CD14-positive monocyte (primary cell): ENCODE data around the gene BEND7. TPM values are rescaled to one million over a fixed set of nuclear protein-coding genes. Genes with fewer than 3 reads are reported as not detected.

ENCODE experiments used
- DNase-seq, 3 donors: peaks; one replicate each; pipeline ENCODE4 v3.0.0-alpha.2; 2011 to 2022
- H2AFZ ChIP-seq: 2 replicates; pipeline ENCODE4 v1.6.0; 2012; ENCODE audit warnings: mild to moderate bottlenecking, low read depth, low read length, inconsistent platforms; ENCODE audit not compliant: insufficient read depth, poor library complexity, severe bottlenecking
- H3K27ac ChIP-seq, 2 donors: 1 replicate in 1 of 2; 2 replicates in 1 of 2; pipeline ENCODE4 v1.5.1; 2012 to 2013; ENCODE audit warnings: low read length in 2 of 2, control low read depth in 1 of 2, inconsistent platforms in 1 of 2, low read depth in 1 of 2, mild to moderate bottlenecking in 1 of 2
- H3K27me3 ChIP-seq, 2 donors: one replicate each; pipeline versions ENCODE4 v1.6.0 to v1.6.1; 2011 to 2013; ENCODE audit warnings: low read length in 2 of 2; ENCODE audit not compliant: control insufficient read depth in 2 of 2, insufficient read depth in 2 of 2
- H3K36me3 ChIP-seq, 2 donors: replicated peaks in 1 of 2; 1 replicate in 1 of 2; 2 replicates in 1 of 2; pipeline versions ENCODE4 v1.5.1 to v1.6.1; 2012 to 2013; ENCODE audit warnings: low read length in 2 of 2, control low read depth in 1 of 2, inconsistent platforms in 1 of 2, mild to moderate bottlenecking in 1 of 2; ENCODE audit not compliant: insufficient read depth in 2 of 2, control insufficient read depth in 1 of 2
- H3K4me1 ChIP-seq, 2 donors: 1 replicate in 1 of 2; 2 replicates in 1 of 2; pipeline versions ENCODE4 v1.5.1 to v1.6.1; 2012 to 2013; ENCODE audit warnings: low read length in 2 of 2, control low read depth in 1 of 2, inconsistent platforms in 1 of 2, mild to moderate bottlenecking in 1 of 2, moderate library complexity in 1 of 2; ENCODE audit not compliant: insufficient read depth in 2 of 2, control insufficient read depth in 1 of 2
- H3K4me2 ChIP-seq: replicated peaks from 2 replicates; pipeline ENCODE3; 2012; ENCODE audit warnings: low read length, moderate library complexity, mild to moderate bottlenecking; ENCODE audit not compliant: poor library complexity, severe bottlenecking; ENCODE audit errors: extremely low read depth
- H3K4me3 ChIP-seq, 3 experiments: fragments of 200-600 bp in 1 of 3; sonication (generic) in 1 of 3; replicated peaks in 1 of 3; 1 replicate in 2 of 3; 2 replicates in 1 of 3; pipeline ENCODE4 v1.5.1; 2011 to 2013; ENCODE audit warnings: low read length in 3 of 3, mild to moderate bottlenecking in 3 of 3, control low read depth in 2 of 3, low read depth in 2 of 3, inconsistent platforms in 1 of 3, moderate library complexity in 1 of 3
- H3K79me2 ChIP-seq: 2 replicates; pipeline ENCODE4 v1.6.0; 2012; ENCODE audit warnings: mild to moderate bottlenecking, control low read depth, inconsistent platforms, low read length, moderate library complexity; ENCODE audit not compliant: insufficient read depth
- H3K9ac ChIP-seq: 2 replicates; pipeline ENCODE4 v1.6.0; 2017; ENCODE audit warnings: low read length, mild to moderate bottlenecking; ENCODE audit not compliant: insufficient read depth, poor library complexity, severe bottlenecking
- H3K9me3 ChIP-seq, 2 donors: replicated peaks in 1 of 2; 1 replicate in 1 of 2; 2 replicates in 1 of 2; pipeline versions ENCODE4 v1.5.1 to v1.6.1; 2012 to 2013; ENCODE audit warnings: low read length in 2 of 2, control low read depth in 1 of 2; ENCODE audit not compliant: control insufficient read depth in 1 of 2, insufficient read depth in 1 of 2
- H4K20me1 ChIP-seq: 2 replicates; pipeline ENCODE4 v1.6.0; 2012; ENCODE audit warnings: mild to moderate bottlenecking, low read length, control low read depth, moderate library complexity; ENCODE audit not compliant: insufficient read depth
- H3K27ac Mint-ChIP-seq, 7 donors: one replicate each; pipeline ENCODE4 v1.8.0; 2020; ENCODE audit warnings: mild to moderate bottlenecking in 7 of 7, mixed read lengths in 7 of 7, moderate library complexity in 6 of 7, inconsistent platforms in 2 of 7
- H3K27me3 Mint-ChIP-seq, 3 donors: one replicate each; pipeline ENCODE4 v1.8.0; 2021 to 2022; ENCODE audit warnings: low read depth in 3 of 3, mild to moderate bottlenecking in 3 of 3, mixed read lengths in 3 of 3, moderate library complexity in 3 of 3, inconsistent platforms in 1 of 3
- H3K36me3 Mint-ChIP-seq, 2 donors: one replicate each; pipeline ENCODE4 v1.8.0; 2020; ENCODE audit warnings: mixed read lengths in 2 of 2, inconsistent platforms in 1 of 2, mild to moderate bottlenecking in 1 of 2
- H3K4me1 Mint-ChIP-seq: one replicate; pipeline ENCODE4 v1.8.0; 2020; ENCODE audit warnings: mild to moderate bottlenecking, mixed read lengths
- H3K4me3 Mint-ChIP-seq, 2 donors: one replicate each; pipeline ENCODE4 v1.8.0; 2020; ENCODE audit warnings: mild to moderate bottlenecking in 2 of 2, mixed read lengths in 2 of 2, moderate library complexity in 1 of 2
- H3K9me3 Mint-ChIP-seq, 7 donors: one replicate each; pipeline ENCODE4 v1.8.0; 2020 to 2022; ENCODE audit warnings: mixed read lengths in 7 of 7, mild to moderate bottlenecking in 6 of 7, moderate library complexity in 6 of 7, inconsistent platforms in 2 of 7
- WGBS: methylation state at CpG from one replicate; pipeline ENCODE4 v1.1.5; 2013; ENCODE audit warnings: missing lambda C conversion rate; ENCODE audit not compliant: insufficient coverage; 5-methylcytosine and 5-hydroxymethylcytosine counted together
- intact Hi-C, 2 donors: fragments of 100-400 bp; cut with micrococcal nuclease; formaldehyde crosslinking; loops; one replicate each; pipeline versions ENCODE4 v1.15.0 to v1.15.1; 2023
- polyA plus RNA-seq, 3 donors: library from polyadenylated mRNA; depleted of rRNA in 1 of 3; unstranded in 2 of 3; stranded (reverse) in 1 of 3; fragments of 300-500 nt in 2 of 3; fragments of >200 nt in 1 of 3; fragmentation: Illumina TruSeq in 2 of 3; gene quantifications; 1 replicate in 2 of 3; 2 replicates in 1 of 3; pipeline ENCODE4 v1.2.3, GENCODE V29; 2012 to 2021
- TF ChIP-seq, protein P1 (sequence below): fragments of 200-600 bp; IDR thresholded peaks from one replicate; pipeline ENCODE4 v1.8.0; 2022; ENCODE audit warnings: antibody characterized with exemption, mild to moderate bottlenecking

BEND7 gene
- polyA plus RNA-seq, 3 donors: 0.65 TPM; not detected in 2

DNA sequence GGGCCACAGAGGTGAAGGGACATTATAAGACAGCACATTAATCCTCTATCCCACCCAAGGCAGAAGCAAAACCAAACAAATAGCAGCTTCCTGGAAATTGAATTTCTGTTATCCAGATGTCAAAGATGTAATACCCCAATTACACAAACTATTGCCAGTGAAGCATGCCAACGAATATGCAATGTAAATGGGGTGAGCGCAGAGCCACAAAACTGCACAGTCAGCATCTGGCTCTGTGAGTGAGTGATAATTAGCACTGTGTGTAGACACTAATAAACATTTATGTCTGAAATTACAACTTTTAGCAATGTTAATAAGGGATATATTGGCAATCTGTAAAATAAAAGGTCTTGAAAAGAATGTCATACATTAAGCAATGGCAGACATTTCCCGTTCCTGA is 3.2 kb downstream of the BEND7 start:
- H3K27me3 Mint-ChIP-seq: peaks cover 46 to 64% (median 51%) of the 10 kb centered on the region in 3 donors

DNA sequence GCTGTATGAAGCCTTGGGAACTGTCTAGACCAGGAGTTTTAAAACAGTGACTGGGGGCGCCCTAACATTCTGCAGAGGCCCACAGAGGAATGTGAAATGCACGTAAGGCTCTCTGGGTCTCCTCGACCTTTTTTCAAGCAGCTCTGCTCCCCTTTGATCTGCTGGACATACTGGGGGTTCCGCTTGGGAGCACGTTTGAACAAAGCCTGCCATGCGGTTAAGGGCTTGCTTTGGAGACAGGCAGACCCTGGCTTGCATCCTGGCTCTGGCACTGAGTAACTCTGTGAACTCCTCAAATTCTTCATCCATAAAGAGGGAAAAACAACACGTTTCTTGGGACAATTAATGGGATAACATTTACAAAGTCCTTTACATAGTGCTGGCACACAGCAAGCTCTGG is 7.8 kb downstream of the BEND7 start:
- Mint-ChIP-seq H3K4me3 (no peak overlapping the region), H3K9me3 (no peaks in the 10 kb centered on the region), H3K36me3 (no peaks in the 10 kb centered on the region), H3K27ac (no peak overlapping the region), H3K4me1 (no peaks in the 10 kb centered on the region), H3K27me3 (peaks cover 11 to 25% (median 18%) of the 10 kb centered on the region in 3 donors)
- Histone ChIP-seq H3K36me3 (no peaks in the 10 kb centered on the region), H2AFZ (no peak overlapping the region), H3K9ac (no peak overlapping the region), H3K79me2 (no peaks in the 10 kb centered on the region), H3K4me1 (no peaks in the 10 kb centered on the region), H3K27me3 (peaks cover 10 to 15% of the 10 kb centered on the region in 2 donors), H3K9me3 (no peaks in the 10 kb centered on the region), H3K27ac (no peak overlapping the region), H4K20me1 (no peaks in the 10 kb centered on the region), H3K4me2 (no peak overlapping the region), H3K4me3 (no peak overlapping the region)
- TF ChIP-seq, protein P1, sequence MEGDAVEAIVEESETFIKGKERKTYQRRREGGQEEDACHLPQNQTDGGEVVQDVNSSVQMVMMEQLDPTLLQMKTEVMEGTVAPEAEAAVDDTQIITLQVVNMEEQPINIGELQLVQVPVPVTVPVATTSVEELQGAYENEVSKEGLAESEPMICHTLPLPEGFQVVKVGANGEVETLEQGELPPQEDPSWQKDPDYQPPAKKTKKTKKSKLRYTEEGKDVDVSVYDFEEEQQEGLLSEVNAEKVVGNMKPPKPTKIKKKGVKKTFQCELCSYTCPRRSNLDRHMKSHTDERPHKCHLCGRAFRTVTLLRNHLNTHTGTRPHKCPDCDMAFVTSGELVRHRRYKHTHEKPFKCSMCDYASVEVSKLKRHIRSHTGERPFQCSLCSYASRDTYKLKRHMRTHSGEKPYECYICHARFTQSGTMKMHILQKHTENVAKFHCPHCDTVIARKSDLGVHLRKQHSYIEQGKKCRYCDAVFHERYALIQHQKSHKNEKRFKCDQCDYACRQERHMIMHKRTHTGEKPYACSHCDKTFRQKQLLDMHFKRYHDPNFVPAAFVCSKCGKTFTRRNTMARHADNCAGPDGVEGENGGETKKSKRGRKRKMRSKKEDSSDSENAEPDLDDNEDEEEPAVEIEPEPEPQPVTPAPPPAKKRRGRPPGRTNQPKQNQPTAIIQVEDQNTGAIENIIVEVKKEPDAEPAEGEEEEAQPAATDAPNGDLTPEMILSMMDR: no peak
- intact Hi-C loops: no loop called here
- 91% methylated on average over 5 of the region's 7 CpGs for WGBS
- no peak for DNase-seq

More for the DNA sequence above, 3.2 kb downstream of the BEND7 start:
- no peak for DNase-seq
- H2AFZ ChIP-seq: no peak overlapping the region
- no CpG with 5 or more reads among the region's 3 CpGs for WGBS
- peaks cover 2 to 11% of the 10 kb centered on the region in 2 donors for H3K36me3 Mint-ChIP-seq
- H3K9ac ChIP-seq: no peak overlapping the region
- H3K4me1 Mint-ChIP-seq: peaks cover 12% of the 10 kb centered on the region
- H4K20me1 ChIP-seq: no peaks in the 10 kb centered on the region
- peaks cover 10% of the 10 kb centered on the region in 2 donors for H3K4me1 ChIP-seq
- TF ChIP-seq, protein P1: no peak
- peaks cover 0 to 15% (median 9%) of the 10 kb centered on the region in 7 donors for H3K9me3 Mint-ChIP-seq
- H3K36me3 ChIP-seq: no peaks in the 10 kb centered on the region
- H3K4me3 Mint-ChIP-seq: peak overlapping the region in 1 of 2 donors; percentile 23
- peaks cover 45 to 52% of the 10 kb centered on the region in 2 donors for H3K27me3 ChIP-seq
- H3K27ac Mint-ChIP-seq: no peak overlapping the region
- H3K4me2 ChIP-seq: no peak overlapping the region
- no peak overlapping the region for H3K27ac ChIP-seq
- peaks cover 0 to 11% of the 10 kb centered on the region in 2 donors for H3K9me3 ChIP-seq
- H3K79me2 ChIP-seq: no peaks in the 10 kb centered on the region
- no peak overlapping the region for H3K4me3 ChIP-seq
- intact Hi-C loops: no loop called here
